Measurements from ENCODE around the gene PHB1.
"Not testable (repeated sequence)": the region's sequence is repeated elsewhere in the genome, so short reads cannot be mapped to it uniquely, and the experiment has no call there.

PHB1 gene

GRCh38 chr17:49402706-49403105, 12.0 kb downstream of the PHB1 start:
- H3K9me3 ChIP-seq (ENCODE audit: control insufficient read depth in 1 of 2, low read length in 2 of 2), result no peaks in the 10 kb centered on the region
- no peaks in the 10 kb centered on the region for H3K27me3 ChIP-seq (ENCODE audit: low read depth, low read length)
- peaks cover 37 to 46% of the 10 kb centered on the region in 2 donors for H3K36me3 ChIP-seq (ENCODE audit: control insufficient read depth in 1 of 2, insufficient read depth in 2 of 2, low read length in 2 of 2)
- no peak overlapping the region for H3K4me3 ChIP-seq (ENCODE audit: low read depth in 1 of 2, low read length in 2 of 2)
- no peak overlapping the region for H3K27ac ChIP-seq (ENCODE audit: low read length)
- peaks cover 0 to 7% of the 10 kb centered on the region in 2 donors for H3K4me1 ChIP-seq (ENCODE audit: control insufficient read depth in 1 of 2, insufficient read depth in 2 of 2, low read length in 2 of 2)

DNA sequence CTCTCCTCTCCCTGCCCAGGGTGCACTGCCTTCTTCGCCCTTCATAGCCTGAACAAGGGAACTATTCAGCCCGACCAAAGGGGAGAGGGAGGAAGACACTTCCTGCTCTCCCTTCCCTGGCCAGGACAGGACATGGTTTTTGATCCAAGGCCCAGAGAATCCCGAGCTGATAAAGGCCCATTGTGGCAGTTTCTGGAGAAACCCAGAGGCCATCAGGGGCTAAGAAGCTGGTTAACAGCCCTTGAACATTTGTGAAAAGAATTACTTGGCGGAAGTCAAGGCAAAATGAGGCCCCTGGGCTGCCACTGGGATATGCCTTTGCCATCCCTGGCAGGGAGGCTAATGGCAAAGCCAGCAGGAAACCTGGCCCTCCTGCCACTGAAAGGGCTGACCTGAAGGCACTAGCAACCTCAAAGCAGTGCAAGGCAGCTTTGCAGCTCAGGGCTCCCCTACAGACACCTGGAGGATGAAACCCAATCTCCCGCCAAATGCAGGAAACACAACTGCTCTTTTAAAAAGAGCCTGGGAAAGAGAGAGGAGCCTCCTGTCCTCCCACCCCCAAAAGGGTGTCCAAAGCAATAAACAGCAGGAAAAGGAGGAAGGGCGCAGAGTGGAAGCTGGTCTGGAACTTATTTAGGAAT, 12.6 kb downstream of the PHB1 start:
- H3K27me3 ChIP-seq (ENCODE audit: low read depth, low read length), result no peaks in the 10 kb centered on the region
- H3K4me1 ChIP-seq (ENCODE audit: control insufficient read depth in 1 of 2, insufficient read depth in 2 of 2, low read length in 2 of 2), result peaks cover 0 to 7% of the 10 kb centered on the region in 2 donors
- H3K36me3 ChIP-seq (ENCODE audit: control insufficient read depth in 1 of 2, insufficient read depth in 2 of 2, low read length in 2 of 2), result peaks cover 31 to 40% of the 10 kb centered on the region in 2 donors
- H3K9me3 ChIP-seq (ENCODE audit: control insufficient read depth in 1 of 2, low read length in 2 of 2), result no peaks in the 10 kb centered on the region
- H3K4me3 ChIP-seq (ENCODE audit: low read depth in 1 of 2, low read length in 2 of 2), result no peak overlapping the region
- no peak overlapping the region for H3K27ac ChIP-seq (ENCODE audit: low read length)

DNA sequence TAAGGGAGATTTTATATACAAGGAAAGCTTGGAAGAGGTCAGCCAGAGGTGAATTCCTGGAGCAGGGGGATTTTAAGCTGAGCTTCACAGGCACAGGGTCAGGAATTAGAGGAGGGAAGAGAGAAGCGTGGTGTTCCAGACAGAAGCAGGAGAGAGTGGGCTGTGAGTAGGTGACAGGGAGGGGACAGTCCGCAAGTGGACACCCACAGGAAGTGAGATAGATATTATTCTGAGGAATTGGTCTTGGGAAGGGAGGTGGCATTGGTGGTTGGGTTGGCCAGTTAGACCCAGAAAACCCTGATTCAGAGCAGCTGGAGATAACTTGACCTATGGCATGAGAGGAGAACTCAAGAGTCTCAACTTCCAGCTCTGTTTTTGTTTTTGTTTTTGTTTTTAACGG, 14.7 kb downstream of the PHB1 start:
- H3K4me1 ChIP-seq (ENCODE audit: control insufficient read depth in 1 of 2, insufficient read depth in 2 of 2, low read length in 2 of 2), result peaks cover 0 to 8% of the 10 kb centered on the region in 2 donors
- H3K27ac ChIP-seq (ENCODE audit: low read length), result no peak overlapping the region
- H3K9me3 ChIP-seq (ENCODE audit: control insufficient read depth in 1 of 2, low read length in 2 of 2), result no peaks in the 10 kb centered on the region
- no peak overlapping the region for H3K4me3 ChIP-seq (ENCODE audit: low read depth in 1 of 2, low read length in 2 of 2)
- H3K27me3 ChIP-seq (ENCODE audit: low read depth, low read length), result no peaks in the 10 kb centered on the region
- H3K36me3 ChIP-seq (ENCODE audit: control insufficient read depth in 1 of 2, insufficient read depth in 2 of 2, low read length in 2 of 2), result peaks cover 10 to 19% of the 10 kb centered on the region in 2 donors

DNA sequence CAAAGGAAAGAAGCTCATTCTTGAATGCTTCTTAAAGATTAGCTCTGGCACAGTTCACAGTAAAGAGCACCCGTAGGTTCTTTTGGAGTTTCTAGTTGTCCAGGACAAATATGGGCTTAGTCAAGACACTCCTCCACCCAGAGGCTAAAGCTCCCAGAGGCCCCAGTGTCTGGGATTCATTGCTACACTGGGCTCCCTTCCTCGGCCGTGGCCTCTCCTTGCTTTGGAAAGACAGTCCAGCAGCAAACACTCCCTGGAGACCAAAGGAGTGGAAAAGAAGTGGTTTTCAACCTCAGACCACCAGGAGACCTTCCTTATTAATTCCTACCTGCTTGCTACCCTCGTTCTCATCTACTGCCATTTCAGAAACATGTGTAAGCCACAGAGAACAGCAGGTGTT, 17.1 kb downstream of the PHB1 start:
- no peaks in the 10 kb centered on the region for H3K9me3 ChIP-seq (ENCODE audit: control insufficient read depth in 1 of 2, low read length in 2 of 2)
- H3K36me3 ChIP-seq (ENCODE audit: control insufficient read depth in 1 of 2, insufficient read depth in 2 of 2, low read length in 2 of 2), result peaks cover 0 to 1% of the 10 kb centered on the region in 2 donors
- no peak overlapping the region for H3K27ac ChIP-seq (ENCODE audit: low read length)
- no peaks in the 10 kb centered on the region for H3K27me3 ChIP-seq (ENCODE audit: low read depth, low read length)
- H3K4me1 ChIP-seq (ENCODE audit: control insufficient read depth in 1 of 2, insufficient read depth in 2 of 2, low read length in 2 of 2), result peaks cover 2 to 13% of the 10 kb centered on the region in 2 donors
- no peak overlapping the region for H3K4me3 ChIP-seq (ENCODE audit: low read depth in 1 of 2, low read length in 2 of 2)

DNA sequence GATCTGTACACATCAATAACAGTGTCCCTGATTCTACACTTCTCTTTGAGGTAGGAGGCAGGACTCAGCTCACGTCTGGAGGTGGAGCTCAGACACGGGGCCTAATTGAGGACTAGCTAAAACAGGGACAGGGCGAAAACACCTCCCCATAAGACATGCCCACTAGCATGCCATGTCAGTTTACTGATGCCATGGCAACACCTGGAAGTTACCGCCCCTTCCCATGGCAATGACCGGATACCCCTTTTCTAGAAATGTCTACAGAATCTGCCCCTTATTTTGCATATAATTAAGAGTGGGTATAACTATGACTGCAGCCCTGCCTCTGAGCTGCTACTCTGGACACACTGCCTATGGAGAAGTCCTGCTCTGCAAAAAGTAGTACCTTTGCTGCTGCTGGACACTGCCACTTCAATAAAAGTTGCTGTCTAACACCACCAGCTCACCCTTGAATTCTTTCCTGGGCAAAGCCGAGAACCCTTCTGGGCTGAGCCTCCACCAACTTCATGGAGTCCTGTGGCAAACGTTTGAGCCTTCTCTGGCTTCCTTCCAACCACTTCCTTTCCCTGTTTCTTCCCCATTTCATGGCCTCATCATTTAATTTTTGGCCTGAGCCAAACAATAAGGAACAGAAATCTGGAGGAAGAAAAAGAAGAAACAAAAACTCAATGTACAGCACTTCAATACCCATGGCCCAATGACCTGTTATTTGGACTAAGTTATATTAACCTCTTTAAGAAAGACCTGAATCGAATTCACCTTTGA, 21.0 kb downstream of the PHB1 start:
- Histone ChIP-seq H3K27ac (ENCODE audit: low read length) (no peak overlapping the region), H3K9me3 (ENCODE audit: control insufficient read depth in 1 of 2, low read length in 2 of 2) (no peaks in the 10 kb centered on the region), H3K4me3 (ENCODE audit: low read depth in 1 of 2, low read length in 2 of 2) (no peak overlapping the region), H3K27me3 (ENCODE audit: low read depth, low read length) (no peaks in the 10 kb centered on the region), H3K36me3 (ENCODE audit: control insufficient read depth in 1 of 2, insufficient read depth in 2 of 2, low read length in 2 of 2) (no peaks in the 10 kb centered on the region), H3K4me1 (ENCODE audit: control insufficient read depth in 1 of 2, insufficient read depth in 2 of 2, low read length in 2 of 2) (peaks cover 7 to 24% of the 10 kb centered on the region in 2 donors)

DNA sequence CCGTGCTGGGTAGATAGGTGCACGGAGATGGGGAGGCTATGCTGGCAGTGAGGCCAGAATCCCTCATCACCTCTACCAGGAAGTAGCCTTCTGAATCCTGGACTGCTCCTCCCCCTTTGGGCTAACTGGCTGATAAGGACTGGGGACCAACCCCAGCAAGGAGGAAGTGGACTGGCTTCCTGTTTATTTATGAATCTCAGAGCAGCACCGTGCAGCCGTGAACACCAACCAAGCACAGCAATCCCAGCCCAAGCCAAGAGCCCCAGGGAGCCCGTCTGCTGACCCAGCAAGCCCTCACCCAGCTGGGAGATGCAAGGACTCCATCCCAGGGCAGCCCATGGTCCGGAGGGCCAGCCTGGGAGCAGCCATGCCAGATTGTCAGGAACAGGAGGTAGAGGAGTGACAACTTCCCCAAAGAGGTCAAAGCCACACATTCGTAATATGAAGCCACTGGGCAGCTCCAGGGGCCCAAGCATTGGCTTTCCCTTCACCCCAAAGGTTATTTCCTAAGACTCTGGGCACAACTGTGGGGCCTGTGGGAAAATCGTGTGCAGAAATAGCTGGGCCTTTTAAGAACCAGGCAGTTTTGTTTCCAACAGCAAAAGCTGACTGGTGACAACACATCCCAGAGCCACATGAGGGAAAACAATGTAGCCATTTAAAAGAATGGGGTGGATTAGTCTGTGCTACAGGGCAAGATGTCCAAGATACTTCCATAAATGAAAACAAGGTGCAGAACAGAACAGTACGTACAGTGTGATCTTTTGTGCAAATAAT, 23.9 kb downstream of the PHB1 start:
- Histone ChIP-seq H3K4me3 (ENCODE audit: low read depth in 1 of 2, low read length in 2 of 2) (peak overlapping the region; percentile 5 to 38), H3K4me1 (ENCODE audit: control insufficient read depth in 1 of 2, insufficient read depth in 2 of 2, low read length in 2 of 2) (peaks cover 7 to 28% of the 10 kb centered on the region in 2 donors), H3K36me3 (ENCODE audit: control insufficient read depth in 1 of 2, insufficient read depth in 2 of 2, low read length in 2 of 2) (no peaks in the 10 kb centered on the region), H3K27ac (ENCODE audit: low read length) (peak overlapping the region; percentile 32), H3K27me3 (ENCODE audit: low read depth, low read length) (no peaks in the 10 kb centered on the region), H3K9me3 (ENCODE audit: control insufficient read depth in 1 of 2, low read length in 2 of 2) (no peaks in the 10 kb centered on the region)

- peaks cover 5 to 31% of the 10 kb centered on the region in 2 donors for H3K4me1 ChIP-seq (ENCODE audit: control insufficient read depth in 1 of 2, insufficient read depth in 2 of 2, low read length in 2 of 2)
- H3K27ac ChIP-seq (ENCODE audit: low read length); H3K4me3 ChIP-seq (ENCODE audit: low read depth in 1 of 2, low read length in 2 of 2); H3K36me3 ChIP-seq (ENCODE audit: control insufficient read depth in 1 of 2, insufficient read depth in 2 of 2, low read length in 2 of 2); H3K27me3 ChIP-seq (ENCODE audit: low read depth, low read length); H3K9me3 ChIP-seq (ENCODE audit: control insufficient read depth in 1 of 2, low read length in 2 of 2): not testable (repeated sequence)
These were observed 25.0 kb downstream of the PHB1 start for GRCh38 chr17:49389514-49390347.

- peaks cover 4 to 32% of the 10 kb centered on the region in 2 donors for H3K4me1 ChIP-seq (ENCODE audit: control insufficient read depth in 1 of 2, insufficient read depth in 2 of 2, low read length in 2 of 2)
- no peak overlapping the region for H3K27ac ChIP-seq (ENCODE audit: low read length)
These were observed 25.8 kb downstream of the PHB1 start for GRCh38 chr17:49388692-49389513.

DNA sequence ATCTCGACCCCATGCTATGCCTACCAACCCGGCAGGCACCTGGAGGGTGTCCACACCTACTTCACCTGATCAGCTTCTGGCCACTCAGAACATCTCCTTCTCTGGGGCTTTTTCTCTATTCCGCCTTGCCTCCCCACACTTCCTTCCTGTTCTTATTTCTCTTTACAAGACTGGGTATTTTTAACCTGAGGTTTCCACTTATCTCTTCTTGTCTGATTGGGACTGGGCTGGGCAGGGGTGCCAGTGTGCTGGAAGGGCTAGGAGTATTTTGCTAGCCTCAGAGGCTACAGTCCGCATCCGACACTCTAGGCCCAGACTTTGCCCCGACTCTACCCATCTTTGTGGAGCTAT, 26.4 kb downstream of the PHB1 start:
- no peak overlapping the region for H3K4me3 ChIP-seq (ENCODE audit: low read depth in 1 of 2, low read length in 2 of 2)
- H3K36me3 ChIP-seq (ENCODE audit: control insufficient read depth in 1 of 2, insufficient read depth in 2 of 2, low read length in 2 of 2), result no peaks in the 10 kb centered on the region
- H3K9me3 ChIP-seq (ENCODE audit: control insufficient read depth in 1 of 2, low read length in 2 of 2), result no peaks in the 10 kb centered on the region
- H3K27me3 ChIP-seq (ENCODE audit: low read depth, low read length), result no peaks in the 10 kb centered on the region
- H3K4me1 ChIP-seq (ENCODE audit: control insufficient read depth in 1 of 2, insufficient read depth in 2 of 2, low read length in 2 of 2), result peaks cover 4 to 32% of the 10 kb centered on the region in 2 donors
- H3K27ac ChIP-seq (ENCODE audit: low read length), result no peak overlapping the region

More at GRCh38 chr17:49388692-49389513, 25.8 kb downstream of the PHB1 start:
- Histone ChIP-seq H3K36me3 (ENCODE audit: control insufficient read depth in 1 of 2, insufficient read depth in 2 of 2, low read length in 2 of 2) (no peaks in the 10 kb centered on the region), H3K27me3 (ENCODE audit: low read depth, low read length) (no peaks in the 10 kb centered on the region), H3K9me3 (ENCODE audit: control insufficient read depth in 1 of 2, low read length in 2 of 2) (no peaks in the 10 kb centered on the region), H3K4me3 (ENCODE audit: low read depth in 1 of 2, low read length in 2 of 2) (no peak overlapping the region)

DNA sequence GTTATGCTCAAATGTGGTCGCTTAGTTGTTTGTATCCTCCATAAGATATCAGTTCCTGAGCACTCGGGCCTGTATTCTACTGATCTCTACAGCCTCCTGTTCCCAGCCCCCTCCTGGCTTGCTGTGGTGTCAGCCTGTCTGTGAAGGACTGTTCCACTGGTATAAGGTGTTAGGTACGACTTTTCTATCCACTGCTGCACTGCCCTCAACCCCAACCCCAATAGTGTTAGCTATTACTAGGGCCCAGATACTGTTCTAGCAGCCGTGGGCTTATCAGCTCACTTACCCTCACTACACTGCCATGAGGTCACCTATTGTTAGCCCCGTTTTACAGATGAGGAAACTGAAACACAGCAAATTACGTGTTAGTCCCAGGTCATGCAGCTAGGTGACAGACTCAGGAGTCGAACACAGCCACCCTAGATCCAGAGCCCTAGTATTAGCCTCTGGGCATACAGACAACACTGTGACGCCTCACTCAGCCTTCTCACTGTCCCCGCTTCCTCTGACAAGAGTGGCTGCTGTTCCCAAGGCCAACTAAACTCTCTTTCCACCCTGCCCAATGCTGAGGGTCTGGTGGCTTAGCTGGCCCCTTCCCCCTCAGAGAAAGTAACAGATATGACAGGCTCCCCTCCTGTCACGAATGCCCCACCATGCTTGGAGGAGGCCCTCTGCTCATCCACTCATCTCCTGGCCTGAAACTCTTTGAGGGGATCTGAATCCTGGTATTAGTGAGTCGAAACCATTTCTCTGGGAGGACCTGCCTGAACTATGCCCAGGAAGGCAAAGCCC, 27.0 kb downstream of the PHB1 start:
- Histone ChIP-seq H3K4me1 (ENCODE audit: control insufficient read depth in 1 of 2, insufficient read depth in 2 of 2, low read length in 2 of 2) (peaks cover 4 to 35% of the 10 kb centered on the region in 2 donors), H3K27ac (ENCODE audit: low read length) (no peak overlapping the region), H3K27me3 (ENCODE audit: low read depth, low read length) (no peaks in the 10 kb centered on the region), H3K9me3 (ENCODE audit: control insufficient read depth in 1 of 2, low read length in 2 of 2) (no peaks in the 10 kb centered on the region), H3K4me3 (ENCODE audit: low read depth in 1 of 2, low read length in 2 of 2) (no peak overlapping the region), H3K36me3 (ENCODE audit: control insufficient read depth in 1 of 2, insufficient read depth in 2 of 2, low read length in 2 of 2) (no peaks in the 10 kb centered on the region)

Data from muscle layer of duodenum (tissue), 2 donors.